H1 (cell line): Measurements from ENCODE around the gene TRAPPC12.

ENCODE experiments used
- ASH2L ChIP-seq: fragments of 200-600, 300-600 bp; sonication (generic); IDR thresholded peaks from one replicate; pipeline ENCODE4 v1.7.1; 2017; ENCODE audit warnings: low read length
- EGR1 ChIP-seq: IDR thresholded peaks from 2 replicates; pipeline ENCODE4 v1.6.1; 2011; ENCODE audit warnings: low read depth, low read length, borderline replicate concordance
- JUND ChIP-seq: IDR thresholded peaks from 2 replicates; pipeline ENCODE4 v1.6.1; 2011; ENCODE audit warnings: mild to moderate bottlenecking, improper control_type of control experiment, low read length
- KDM1A ChIP-seq: fragments of 200-600, 300-600 bp; sonication (generic); IDR thresholded peaks from 2 replicates; pipeline ENCODE4 v1.7.1; 2016; ENCODE audit warnings: mild to moderate bottlenecking, low read length, borderline replicate concordance
- MAFK ChIP-seq: IDR thresholded peaks from 2 replicates; pipeline ENCODE4 v1.6.1; 2012; ENCODE audit warnings: low read depth, mild to moderate bottlenecking, improper control_type of control experiment, low read length
- POLR2AphosphoS5 ChIP-seq: IDR thresholded peaks from 2 replicates; pipeline ENCODE4 v1.6.1; 2011; ENCODE audit warnings: low read depth, low read length
- SP1 ChIP-seq: IDR thresholded peaks from 2 replicates; pipeline ENCODE4 v1.6.1; 2011; ENCODE audit warnings: low read depth, low read length
- TAF1 ChIP-seq: IDR thresholded peaks from 2 replicates; pipeline ENCODE4 v1.6.1; 2011; ENCODE audit warnings: mild to moderate bottlenecking, low read depth, low read length
- YY1 ChIP-seq: IDR thresholded peaks from 2 replicates; pipeline ENCODE4 v1.6.1; 2011; ENCODE audit warnings: low read depth, mild to moderate bottlenecking, low read length
- ZNF274 ChIP-seq: IDR thresholded peaks from 2 replicates; pipeline ENCODE4 v1.7.0; 2012; ENCODE audit warnings: low read length, borderline replicate concordance; ENCODE audit errors: extremely low read depth
- TF ChIP-seq, protein P1 (sequence below), 3 experiments: IDR thresholded peaks; 1 replicate in 2 of 3; 2 replicates in 1 of 3; pipeline versions ENCODE4 v1.5.1 to v1.6.1; 2011; ENCODE audit warnings: low read length in 3 of 3, mild to moderate bottlenecking in 3 of 3, inconsistent platforms in 2 of 3, low read depth in 1 of 3, moderate library complexity in 1 of 3; ENCODE audit not compliant: insufficient read depth in 1 of 3; ENCODE audit errors: control extremely low read depth in 1 of 3
- TF ChIP-seq, protein P2 (sequence below): IDR thresholded peaks from 2 replicates; pipeline ENCODE4 v1.6.1; 2012; ENCODE audit warnings: inconsistent platforms
- TF ChIP-seq, protein P3 (sequence below): IDR thresholded peaks from 2 replicates; pipeline ENCODE4 v1.6.1; 2011; ENCODE audit warnings: low read length, improper control_type of control experiment
- TF ChIP-seq, protein P4 (sequence below): IDR thresholded peaks from 2 replicates; pipeline ENCODE4 v1.6.1; 2012; ENCODE audit warnings: low read length, inconsistent platforms

DNA sequence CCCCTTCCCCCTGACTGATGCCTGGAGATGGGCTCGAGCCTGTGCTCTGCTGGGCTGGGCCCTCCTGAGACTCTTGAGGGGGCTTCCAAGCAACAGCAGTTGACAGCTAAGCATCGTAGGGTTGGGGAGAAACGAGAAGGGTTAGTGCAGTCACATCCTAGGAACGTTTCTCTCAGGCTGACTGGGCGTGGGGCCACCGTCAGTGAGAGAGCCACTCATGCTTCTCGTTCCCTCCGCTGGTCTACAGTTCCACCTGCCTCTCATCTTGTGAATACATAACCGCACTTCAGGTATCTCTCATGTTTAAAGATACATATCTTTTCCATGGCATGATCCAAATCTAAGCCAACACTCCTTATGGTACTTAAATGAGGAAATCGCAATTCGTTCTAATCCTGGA, 66.4 kb downstream of the TRAPPC12 start:
- TF ChIP-seq, protein P1, sequence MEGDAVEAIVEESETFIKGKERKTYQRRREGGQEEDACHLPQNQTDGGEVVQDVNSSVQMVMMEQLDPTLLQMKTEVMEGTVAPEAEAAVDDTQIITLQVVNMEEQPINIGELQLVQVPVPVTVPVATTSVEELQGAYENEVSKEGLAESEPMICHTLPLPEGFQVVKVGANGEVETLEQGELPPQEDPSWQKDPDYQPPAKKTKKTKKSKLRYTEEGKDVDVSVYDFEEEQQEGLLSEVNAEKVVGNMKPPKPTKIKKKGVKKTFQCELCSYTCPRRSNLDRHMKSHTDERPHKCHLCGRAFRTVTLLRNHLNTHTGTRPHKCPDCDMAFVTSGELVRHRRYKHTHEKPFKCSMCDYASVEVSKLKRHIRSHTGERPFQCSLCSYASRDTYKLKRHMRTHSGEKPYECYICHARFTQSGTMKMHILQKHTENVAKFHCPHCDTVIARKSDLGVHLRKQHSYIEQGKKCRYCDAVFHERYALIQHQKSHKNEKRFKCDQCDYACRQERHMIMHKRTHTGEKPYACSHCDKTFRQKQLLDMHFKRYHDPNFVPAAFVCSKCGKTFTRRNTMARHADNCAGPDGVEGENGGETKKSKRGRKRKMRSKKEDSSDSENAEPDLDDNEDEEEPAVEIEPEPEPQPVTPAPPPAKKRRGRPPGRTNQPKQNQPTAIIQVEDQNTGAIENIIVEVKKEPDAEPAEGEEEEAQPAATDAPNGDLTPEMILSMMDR (IDR thresholded peaks at IDR 0.05; ENCODE audit: control extremely low read depth in 1 of 3, insufficient read depth in 1 of 3, low read depth in 1 of 3, low read length in 3 of 3) = no peak
- TF ChIP-seq SP1 = no peak
- TF ChIP-seq, protein P2, sequence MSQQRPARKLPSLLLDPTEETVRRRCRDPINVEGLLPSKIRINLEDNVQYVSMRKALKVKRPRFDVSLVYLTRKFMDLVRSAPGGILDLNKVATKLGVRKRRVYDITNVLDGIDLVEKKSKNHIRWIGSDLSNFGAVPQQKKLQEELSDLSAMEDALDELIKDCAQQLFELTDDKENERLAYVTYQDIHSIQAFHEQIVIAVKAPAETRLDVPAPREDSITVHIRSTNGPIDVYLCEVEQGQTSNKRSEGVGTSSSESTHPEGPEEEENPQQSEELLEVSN = no peak
- no peak for TF ChIP-seq MAFK
- TF ChIP-seq, protein P3, sequence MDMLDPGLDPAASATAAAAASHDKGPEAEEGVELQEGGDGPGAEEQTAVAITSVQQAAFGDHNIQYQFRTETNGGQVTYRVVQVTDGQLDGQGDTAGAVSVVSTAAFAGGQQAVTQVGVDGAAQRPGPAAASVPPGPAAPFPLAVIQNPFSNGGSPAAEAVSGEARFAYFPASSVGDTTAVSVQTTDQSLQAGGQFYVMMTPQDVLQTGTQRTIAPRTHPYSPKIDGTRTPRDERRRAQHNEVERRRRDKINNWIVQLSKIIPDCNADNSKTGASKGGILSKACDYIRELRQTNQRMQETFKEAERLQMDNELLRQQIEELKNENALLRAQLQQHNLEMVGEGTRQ = no peak
- no peak for TF ChIP-seq POLR2AphosphoS5
- TF ChIP-seq, protein P4, sequence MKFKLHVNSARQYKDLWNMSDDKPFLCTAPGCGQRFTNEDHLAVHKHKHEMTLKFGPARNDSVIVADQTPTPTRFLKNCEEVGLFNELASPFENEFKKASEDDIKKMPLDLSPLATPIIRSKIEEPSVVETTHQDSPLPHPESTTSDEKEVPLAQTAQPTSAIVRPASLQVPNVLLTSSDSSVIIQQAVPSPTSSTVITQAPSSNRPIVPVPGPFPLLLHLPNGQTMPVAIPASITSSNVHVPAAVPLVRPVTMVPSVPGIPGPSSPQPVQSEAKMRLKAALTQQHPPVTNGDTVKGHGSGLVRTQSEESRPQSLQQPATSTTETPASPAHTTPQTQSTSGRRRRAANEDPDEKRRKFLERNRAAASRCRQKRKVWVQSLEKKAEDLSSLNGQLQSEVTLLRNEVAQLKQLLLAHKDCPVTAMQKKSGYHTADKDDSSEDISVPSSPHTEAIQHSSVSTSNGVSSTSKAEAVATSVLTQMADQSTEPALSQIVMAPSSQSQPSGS = no peak
- no peak for TF ChIP-seq ZNF274
- TF ChIP-seq TAF1 = no peak
- no peak for TF ChIP-seq ASH2L
- TF ChIP-seq YY1 = no peak
- TF ChIP-seq KDM1A = no peak
- TF ChIP-seq JUND = no peak
- TF ChIP-seq EGR1 = no peak
